GM19395 (cell line): ENCODE data around the gene GADL1.
A peak's percentile ranks its signal among the peaks of the same experiment; 100 is the strongest.

Source experiments
- ATAC-seq: cut with Tn5 transposase; IDR thresholded peaks from one replicate; pipeline ENCODE4 v1.9.1; 2021; ENCODE audit warnings: mild to moderate bottlenecking, moderate library complexity; ENCODE audit not compliant: unreplicated experiment

The GADL1 gene

GRCh38 chr3:30761374-30761773, 133.1 kb downstream of the GADL1 start:
- ATAC-seq, result no peak

GRCh38 chr3:30760737-30761136, 133.7 kb downstream of the GADL1 start:
- ATAC-seq, result no peak

GRCh38 chr3:30760040-30760695, 134.3 kb downstream of the GADL1 start:
- ATAC-seq, result no peak

GRCh38 chr3:30756218-30756617, 138.2 kb downstream of the GADL1 start:
- ATAC-seq, result no peak

GRCh38 chr3:30754426-30754825, 140.0 kb downstream of the GADL1 start:
- ATAC-seq, result no peak

- ATAC-seq, result no peak
Measured at GRCh38 chr3:30753766-30754165, 140.7 kb downstream of the GADL1 start.

- ATAC-seq, result no peak
Measured at GRCh38 chr3:30752970-30753369, 141.5 kb downstream of the GADL1 start.

- ATAC-seq, result no peak
Measured at GRCh38 chr3:30752491-30752890, 142.0 kb downstream of the GADL1 start.

GRCh38 chr3:30751610-30752299, 142.7 kb downstream of the GADL1 start:
- ATAC-seq, result peak; percentile 60

- no peak for ATAC-seq
Measured at GRCh38 chr3:30750967-30751366, 143.5 kb downstream of the GADL1 start.

GRCh38 chr3:30749230-30749629, 145.2 kb downstream of the GADL1 start:
- no peak for ATAC-seq

- no peak for ATAC-seq
Measured at GRCh38 chr3:30747771-30748281, 146.6 kb downstream of the GADL1 start.

GRCh38 chr3:30743641-30744317, 150.7 kb downstream of the GADL1 start:
- ATAC-seq, result no peak

- no peak for ATAC-seq
Measured at GRCh38 chr3:30742796-30743619, 151.5 kb downstream of the GADL1 start.

- ATAC-seq, result no peak
Measured at GRCh38 chr3:30741889-30742288, 152.6 kb downstream of the GADL1 start.

GRCh38 chr3:30738605-30739004, 155.9 kb downstream of the GADL1 start:
- no peak for ATAC-seq

- no peak for ATAC-seq
Measured at GRCh38 chr3:30737743-30738499, 156.5 kb downstream of the GADL1 start.

GRCh38 chr3:30733696-30734095, 160.8 kb downstream of the GADL1 start:
- no peak for ATAC-seq

GRCh38 chr3:30733209-30733608, 161.3 kb downstream of the GADL1 start:
- ATAC-seq, result no peak

- no peak for ATAC-seq
Measured at GRCh38 chr3:30730967-30731366, 163.5 kb downstream of the GADL1 start.
